Stimulated activated naive CD4-positive, alpha-beta T cell (primary cell): ENCODE data around the gene MED12L.
"Not testable (repeated sequence)": the region's sequence is repeated elsewhere in the genome, so short reads cannot be mapped to it uniquely, and the experiment has no call there.

ENCODE experiments used
- DNase-seq, 6 experiments: peaks; one replicate each; lab custom pipeline; 2025; lab: John Stamatoyannopoulos, UW

The MED12L gene

DNA sequence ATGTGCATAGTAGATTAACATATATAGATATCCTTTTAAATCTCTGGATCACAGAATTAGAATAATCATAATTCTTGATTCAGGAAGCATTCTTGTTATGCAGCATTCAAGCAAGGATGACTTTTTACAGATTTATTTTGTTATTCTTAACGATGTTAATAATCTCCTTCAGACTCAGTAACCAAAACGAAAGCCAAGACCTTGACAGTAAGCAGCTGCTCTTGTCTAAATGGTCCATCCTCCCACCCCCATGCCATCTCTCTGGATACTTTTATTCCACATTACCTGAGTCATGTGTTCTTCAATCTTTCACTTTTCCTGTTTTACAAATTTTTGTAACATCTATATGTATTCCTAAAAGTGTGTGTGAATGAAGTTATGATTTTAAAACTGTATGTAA, 150.9 kb downstream of the MED12L start:
- no peak for DNase-seq

GRCh38 chr3:151236736-151237135, 151.3 kb downstream of the MED12L start:
- no peak for DNase-seq

- not testable (repeated sequence) for DNase-seq
Observed at GRCh38 chr3:151242006-151242405, 156.5 kb downstream of the MED12L start.

DNA sequence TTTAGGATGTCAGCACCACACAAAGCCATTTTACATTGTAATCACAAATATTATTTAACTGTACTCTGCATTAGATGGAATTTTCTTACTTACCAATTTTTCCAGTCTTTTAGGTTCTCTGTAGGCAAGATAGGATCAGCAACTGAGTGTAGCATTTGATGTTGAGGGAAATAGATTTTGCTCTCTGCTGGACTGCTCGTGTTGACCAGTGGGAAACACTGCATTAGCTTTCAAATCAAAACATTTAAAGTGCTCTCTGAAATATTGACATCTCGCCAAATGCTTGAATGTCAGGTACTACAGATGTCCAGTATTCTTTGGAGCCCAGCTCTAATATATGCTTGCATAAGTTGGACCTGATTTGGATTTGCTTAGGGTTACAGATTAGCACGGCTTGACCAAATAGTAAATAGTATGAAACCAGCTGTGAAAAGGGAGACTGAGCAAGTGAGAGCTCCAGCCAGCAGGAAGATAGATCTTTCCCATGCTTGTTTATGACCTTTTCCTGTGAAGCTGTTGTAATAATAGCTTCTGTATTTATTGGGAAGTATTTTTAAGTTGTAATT, 163.4 kb downstream of the MED12L start:
- DNase-seq: no peak

GRCh38 chr3:151256749-151257148, 171.3 kb downstream of the MED12L start:
- DNase-seq: no peak

- DNase-seq: no peak
Observed at GRCh38 chr3:151259664-151260063, 174.2 kb downstream of the MED12L start.

GRCh38 chr3:151262871-151263525, 177.5 kb downstream of the MED12L start:
- DNase-seq: no peak

GRCh38 chr3:151264605-151265004, 179.1 kb downstream of the MED12L start:
- DNase-seq: no peak

- no peak for DNase-seq
Observed at GRCh38 chr3:151265166-151265565, 179.7 kb downstream of the MED12L start.

- DNase-seq: no peak
Observed at GRCh38 chr3:151265866-151266265, 180.4 kb downstream of the MED12L start.

DNA sequence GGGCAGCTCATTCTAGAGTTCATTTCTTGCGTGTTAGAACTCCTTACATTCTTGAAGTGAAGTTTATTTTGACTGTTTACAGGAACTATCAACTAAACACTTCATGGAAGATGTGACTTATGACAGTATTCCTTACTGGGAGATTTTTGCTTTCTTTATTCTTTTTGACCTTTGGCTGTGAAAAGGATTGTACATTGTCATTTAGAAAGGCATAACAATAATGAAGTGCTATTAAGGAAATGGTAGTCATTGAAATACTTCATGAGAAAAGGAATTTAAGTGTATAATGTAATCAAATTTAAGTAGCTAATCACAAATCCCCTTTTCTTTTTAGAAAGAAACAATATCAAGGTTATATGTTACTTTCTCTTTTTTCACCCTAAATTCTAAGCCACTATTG, 181.6 kb downstream of the MED12L start:
- no peak for DNase-seq

GRCh38 chr3:151268267-151269235, 183.1 kb downstream of the MED12L start:
- peak in 2 of 6 experiments; percentile 4 to 24 for DNase-seq

DNA sequence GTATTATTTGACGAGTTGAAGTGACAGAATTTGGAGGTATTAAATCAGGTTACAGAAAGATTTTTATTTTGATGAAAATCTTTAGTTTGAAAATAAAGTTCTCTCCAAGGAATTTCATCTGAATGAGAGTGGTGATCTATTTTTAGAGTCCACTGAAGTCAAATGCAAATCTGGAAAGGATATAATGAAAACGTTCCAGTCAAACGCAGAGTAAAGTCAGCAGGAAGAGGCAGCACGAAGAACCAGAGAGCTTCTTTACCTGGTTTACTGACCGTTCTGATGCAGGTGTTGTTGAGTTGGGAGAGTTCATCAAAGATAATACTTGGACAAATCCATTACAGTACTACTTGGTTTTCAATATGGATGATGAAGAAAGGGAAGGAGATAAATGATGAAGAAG, 184.2 kb downstream of the MED12L start:
- no peak for DNase-seq

DNA sequence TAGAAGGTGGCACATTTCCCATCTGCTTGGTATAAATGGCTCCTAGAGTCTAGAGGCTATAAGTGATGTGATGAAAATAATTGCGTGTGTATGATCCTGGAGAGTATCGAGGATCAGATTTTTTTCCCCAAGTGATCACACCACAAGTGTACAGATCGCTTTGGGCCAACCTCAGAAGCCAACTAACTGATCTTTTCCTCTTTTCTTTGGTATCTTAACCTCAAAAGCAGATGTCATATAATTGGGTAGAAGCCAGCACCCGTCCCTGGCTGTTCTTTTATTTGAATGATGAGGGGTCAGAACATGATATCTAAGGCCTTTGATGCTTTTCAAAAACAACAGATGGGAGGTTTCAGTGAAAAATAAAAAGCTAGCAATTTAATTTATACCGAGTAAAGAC, 189.6 kb downstream of the MED12L start:
- DNase-seq: no peak

DNA sequence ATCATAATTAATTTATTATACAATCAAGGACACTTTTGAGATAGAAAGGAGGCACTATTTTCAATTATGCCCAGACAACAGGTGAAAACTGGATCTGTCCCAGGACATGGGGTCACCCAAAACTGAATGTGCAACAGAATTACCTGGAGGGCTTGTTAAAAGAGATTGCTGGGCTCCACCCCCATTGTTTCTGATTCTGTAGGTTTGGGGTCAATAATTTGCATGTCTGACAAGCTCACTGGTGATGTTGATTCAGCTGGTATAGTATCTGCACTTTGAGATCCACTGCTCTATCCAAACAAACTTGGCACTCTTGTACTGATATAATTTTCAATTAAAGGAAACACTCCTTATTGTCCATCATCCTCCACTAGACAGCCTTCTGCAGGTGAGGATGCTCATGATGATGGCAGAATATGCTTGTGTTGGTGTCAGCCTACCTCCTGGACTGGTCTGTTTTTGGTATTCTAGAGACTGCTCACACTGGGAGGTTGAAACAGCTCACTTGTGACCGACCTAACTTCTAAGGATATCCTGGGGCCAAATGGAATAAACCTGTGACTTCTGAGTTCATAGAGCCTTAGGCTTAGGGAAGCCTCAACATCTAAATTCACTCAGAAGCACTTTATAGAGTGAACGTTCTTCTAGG, 190.7 kb downstream of the MED12L start:
- DNase-seq: no peak

DNA sequence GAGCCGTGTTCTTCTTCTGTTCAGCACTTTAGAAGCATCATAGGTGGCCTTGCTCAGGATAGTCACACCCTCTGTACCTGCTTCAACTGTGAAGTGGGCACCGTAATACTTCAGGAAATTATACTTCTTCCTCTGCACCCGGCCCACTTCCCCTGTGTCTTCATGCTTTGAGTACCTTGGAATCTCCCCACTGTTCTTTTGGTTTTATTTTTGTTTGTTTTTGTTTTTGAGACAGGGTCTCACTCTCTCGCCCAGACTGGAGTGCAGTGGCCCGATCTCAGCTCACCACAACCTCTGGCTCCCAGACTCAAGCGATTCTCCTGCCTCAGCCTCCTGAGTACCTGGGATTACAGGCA, 191.2 kb downstream of the MED12L start:
- peak in 5 of 6 experiments; percentile 1 to 36 (median 10) for DNase-seq

DNA sequence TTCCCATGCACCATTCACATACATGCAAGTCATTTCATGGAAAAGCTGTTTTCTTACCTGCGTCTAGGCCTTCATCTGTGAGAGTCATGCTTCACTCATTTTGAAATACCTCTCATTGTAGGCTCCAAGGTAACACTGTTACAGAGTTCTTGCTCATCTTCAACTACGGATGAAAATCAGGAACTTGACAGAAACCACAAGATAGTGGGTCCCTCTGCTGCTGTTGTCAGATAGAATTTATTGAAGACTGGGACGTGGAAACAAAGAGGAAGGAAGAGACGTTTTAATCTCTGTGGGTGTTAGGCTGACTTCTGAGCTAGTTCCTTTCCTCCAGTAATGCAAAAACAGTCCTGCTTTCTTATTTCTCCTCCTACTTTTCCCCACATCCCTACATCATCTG, 192.8 kb downstream of the MED12L start, which contains the start of gene P2RY14:
Gene P2RY14 (minus strand): TSS at position 313 of the 400 bp plus-strand sequence. CDS start 64,226 bp downstream, outside the sequence.
- DNase-seq: peak in 2 of 6 experiments; percentile 5 to 9

- DNase-seq: no peak
Observed at GRCh38 chr3:151281671-151282324, 196.3 kb downstream of the MED12L start.

- peak in 3 of 6 experiments; percentile 19 to 73 (median 72) for DNase-seq
Observed at GRCh38 chr3:151282921-151283320, 197.5 kb downstream of the MED12L start.

DNA sequence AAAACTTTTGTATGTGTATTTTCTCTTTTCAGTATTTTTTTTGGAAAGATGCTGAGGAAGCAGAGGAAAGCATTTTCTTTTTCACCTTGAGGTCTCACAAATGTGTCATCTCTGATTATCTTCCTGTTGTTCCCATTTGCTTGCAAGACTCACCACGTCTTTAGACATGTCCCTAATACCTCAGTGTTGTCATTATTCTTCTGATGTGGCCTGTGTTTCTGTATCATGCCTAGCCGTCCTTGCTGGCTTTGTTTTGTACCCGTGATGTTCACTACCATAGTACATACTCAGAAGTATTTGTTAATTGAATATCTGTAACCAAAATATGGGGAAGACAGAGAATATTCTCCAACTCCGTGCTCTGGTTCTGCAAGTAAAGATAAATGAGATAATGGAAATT, 197.9 kb downstream of the MED12L start:
- no peak for DNase-seq

DNA sequence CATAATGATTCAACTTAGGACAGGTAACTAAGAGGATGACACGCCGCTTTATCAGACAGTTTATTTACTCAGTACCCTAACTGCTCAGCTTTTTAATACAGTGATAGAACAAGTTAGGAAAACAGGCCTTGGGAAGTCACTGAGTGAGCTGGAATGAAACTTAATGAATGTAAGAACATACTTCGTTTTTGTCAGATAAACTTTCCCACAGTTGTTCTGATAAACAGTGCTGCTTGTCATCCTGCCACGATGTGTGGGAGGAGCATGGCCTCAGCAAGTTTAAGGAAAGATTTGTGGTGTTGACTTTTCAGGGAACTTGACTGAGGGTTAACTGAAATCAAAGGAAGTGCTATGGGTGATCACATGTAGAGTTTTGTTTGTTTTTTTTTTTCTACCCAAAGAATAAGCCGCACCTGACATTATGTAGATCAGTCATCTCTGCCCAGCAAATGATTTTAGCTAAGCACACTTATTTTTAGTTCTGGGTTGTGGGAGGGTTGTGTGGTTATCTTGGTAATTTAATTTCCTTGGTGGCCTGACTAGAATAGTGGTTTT, 198.5 kb downstream of the MED12L start:
- DNase-seq: no peak
